Bronchial epithelial cell (primary cell): ENCODE data around the gene PRR11. TPM values are rescaled to one million over a fixed set of nuclear protein-coding genes. Genes with fewer than 3 reads are reported as not detected.

ENCODE experiments used
- DNase-seq: peaks from one replicate; pipeline ENCODE4 v3.0.0-alpha.2; 2010; ENCODE audit warnings: low read depth
- FAIRE-seq: peaks from 2 replicates; lab custom pipeline; 2011; peaks lifted over from hg19 to GRCh38; lab: Jason Lieb, UNC
- H3K27me3 ChIP-seq: 2 replicates; pipeline ENCODE4 v1.5.1; 2011; ENCODE audit warnings: low read length; ENCODE audit not compliant: control insufficient read depth, insufficient read depth
- H3K36me3 ChIP-seq: 2 replicates; pipeline ENCODE4 v1.5.1; 2011; ENCODE audit warnings: low read length; ENCODE audit not compliant: control insufficient read depth, insufficient read depth
- H3K4me3 ChIP-seq: 2 replicates; pipeline ENCODE4 v1.5.1; 2011; ENCODE audit warnings: mild to moderate bottlenecking, low read depth, low read length, control low read depth
- total RNA-seq: library from RNA; depleted of rRNA; stranded (reverse); fragments of >200 nt; gene quantifications from 2 replicates; pipeline ENCODE4 v1.2.1, GENCODE V29; 2014
- TF ChIP-seq, protein P1 (sequence below): IDR thresholded peaks from 2 replicates; pipeline ENCODE4 v1.5.1; 2011; ENCODE audit warnings: mild to moderate bottlenecking, moderate library complexity, low read length, control low read depth, inconsistent platforms; ENCODE audit not compliant: insufficient read depth, severe bottlenecking

Gene PRR11
- total RNA-seq, 1 donor from 2014 or later = 3.4 TPM

DNA sequence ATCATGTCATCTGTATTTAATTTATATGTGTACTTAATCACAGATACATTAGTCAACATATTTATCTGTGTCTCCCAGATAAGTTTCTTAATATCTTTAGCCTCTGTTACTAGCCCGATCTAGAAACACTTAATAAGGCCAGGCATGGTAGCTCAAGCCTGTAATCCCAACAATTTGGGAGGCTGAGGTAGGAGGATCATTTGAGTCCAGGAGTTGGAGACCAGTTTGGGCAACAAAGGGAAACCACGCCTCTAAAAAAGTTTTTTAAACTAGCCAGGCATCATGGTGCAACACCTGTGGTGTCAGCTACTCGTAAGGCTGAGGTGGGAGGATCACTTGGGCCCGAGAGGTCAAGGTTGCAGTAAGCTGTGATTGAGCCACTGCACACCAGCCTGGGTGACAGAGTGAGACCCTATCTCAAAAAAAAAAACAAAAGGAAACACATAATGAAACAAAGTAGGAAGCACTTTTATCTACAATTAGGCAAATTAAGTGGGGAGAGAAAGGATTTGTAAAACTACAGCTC, 9.9 kb upstream of the PRR11 start:
- Histone ChIP-seq H3K36me3 (no peaks in the 10 kb centered on the region), H3K27me3 (no peaks in the 10 kb centered on the region), H3K4me3 (no peak overlapping the region)
- TF ChIP-seq, protein P1, sequence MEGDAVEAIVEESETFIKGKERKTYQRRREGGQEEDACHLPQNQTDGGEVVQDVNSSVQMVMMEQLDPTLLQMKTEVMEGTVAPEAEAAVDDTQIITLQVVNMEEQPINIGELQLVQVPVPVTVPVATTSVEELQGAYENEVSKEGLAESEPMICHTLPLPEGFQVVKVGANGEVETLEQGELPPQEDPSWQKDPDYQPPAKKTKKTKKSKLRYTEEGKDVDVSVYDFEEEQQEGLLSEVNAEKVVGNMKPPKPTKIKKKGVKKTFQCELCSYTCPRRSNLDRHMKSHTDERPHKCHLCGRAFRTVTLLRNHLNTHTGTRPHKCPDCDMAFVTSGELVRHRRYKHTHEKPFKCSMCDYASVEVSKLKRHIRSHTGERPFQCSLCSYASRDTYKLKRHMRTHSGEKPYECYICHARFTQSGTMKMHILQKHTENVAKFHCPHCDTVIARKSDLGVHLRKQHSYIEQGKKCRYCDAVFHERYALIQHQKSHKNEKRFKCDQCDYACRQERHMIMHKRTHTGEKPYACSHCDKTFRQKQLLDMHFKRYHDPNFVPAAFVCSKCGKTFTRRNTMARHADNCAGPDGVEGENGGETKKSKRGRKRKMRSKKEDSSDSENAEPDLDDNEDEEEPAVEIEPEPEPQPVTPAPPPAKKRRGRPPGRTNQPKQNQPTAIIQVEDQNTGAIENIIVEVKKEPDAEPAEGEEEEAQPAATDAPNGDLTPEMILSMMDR = no peak
- FAIRE-seq = no peak
- DNase-seq = no peak

DNA sequence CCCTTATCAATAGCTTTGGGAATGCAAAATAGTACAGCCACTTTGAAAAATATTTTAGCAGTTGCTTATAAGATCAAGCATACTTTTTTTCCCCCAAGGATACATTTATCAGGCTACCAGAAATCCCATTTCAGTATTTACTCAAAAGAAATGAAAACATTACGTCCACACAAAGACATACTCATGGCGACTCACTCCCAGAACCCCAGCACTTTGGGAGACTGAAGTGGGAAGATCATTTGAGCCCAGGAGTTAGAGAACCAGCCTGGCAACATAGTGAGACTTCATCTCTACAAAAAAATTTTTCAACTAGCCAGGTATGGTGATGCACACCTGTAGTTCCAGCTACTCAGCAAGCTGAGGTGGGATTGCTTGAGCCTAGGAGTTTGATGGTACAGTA, 6.5 kb upstream of the PRR11 start:
- Histone ChIP-seq H3K36me3 (no peaks in the 10 kb centered on the region), H3K27me3 (no peaks in the 10 kb centered on the region), H3K4me3 (no peak overlapping the region)
- peak; percentile 72 for DNase-seq
- no peak for FAIRE-seq
- TF ChIP-seq, protein P1 = no peak

DNA sequence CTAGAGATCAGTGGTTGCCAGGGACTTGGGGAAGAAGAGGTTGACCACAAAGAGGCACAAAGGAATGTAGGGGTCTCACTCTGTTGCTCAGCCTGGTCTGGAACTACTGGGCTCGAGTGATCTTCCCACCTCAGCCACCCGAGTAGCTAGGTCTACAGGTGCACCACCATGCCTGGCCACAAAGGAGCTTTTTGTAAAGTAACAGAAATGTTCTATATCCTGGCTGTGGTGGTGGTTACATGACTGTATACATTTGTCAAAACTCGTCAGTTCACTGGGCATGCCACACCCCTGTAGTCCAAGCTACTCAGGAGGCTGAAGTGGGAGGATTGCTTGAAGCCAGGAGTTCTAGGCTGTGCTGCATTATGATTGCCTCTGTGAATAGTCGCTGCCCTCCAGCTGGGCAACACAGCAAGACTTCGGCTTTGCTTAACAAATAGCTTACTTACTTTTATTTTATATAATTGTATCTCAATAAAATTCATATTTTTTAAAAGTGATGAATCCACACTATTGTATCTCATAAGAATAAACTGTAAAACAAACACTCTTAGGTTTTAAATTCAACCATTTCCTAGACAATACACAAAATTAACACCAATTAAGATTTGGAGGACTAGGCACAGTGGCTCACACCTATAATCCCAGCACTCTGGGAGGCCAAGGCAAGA, 5.6 kb upstream of the PRR11 start:
- Histone ChIP-seq H3K27me3 (no peaks in the 10 kb centered on the region), H3K36me3 (no peaks in the 10 kb centered on the region), H3K4me3 (no peak overlapping the region)
- FAIRE-seq (no peak), DNase-seq (peak; percentile 31)
- TF ChIP-seq, protein P1 = no peak

DNA sequence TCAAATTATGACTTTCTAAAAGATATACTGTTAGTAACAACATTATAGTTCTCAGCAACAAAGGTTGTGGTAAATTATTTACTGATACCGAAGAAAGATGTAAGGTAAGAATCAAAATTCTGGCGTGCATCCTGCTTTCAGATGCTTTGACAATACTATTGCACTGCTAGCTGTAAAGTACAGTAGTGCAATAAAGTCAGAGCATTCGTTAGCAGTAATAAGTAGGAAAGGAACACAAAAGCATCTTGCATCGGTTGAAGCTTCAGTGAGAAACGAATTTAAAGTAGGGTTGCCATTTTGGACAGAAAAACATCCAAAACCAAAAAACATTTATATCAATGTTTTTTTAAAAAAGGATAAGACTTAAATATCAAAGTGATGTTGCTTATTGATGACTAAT, 4.5 kb upstream of the PRR11 start:
- Histone ChIP-seq H3K4me3 (no peak overlapping the region), H3K27me3 (no peaks in the 10 kb centered on the region), H3K36me3 (no peaks in the 10 kb centered on the region)
- DNase-seq = no peak
- TF ChIP-seq, protein P1 = no peak
- no peak for FAIRE-seq

DNA sequence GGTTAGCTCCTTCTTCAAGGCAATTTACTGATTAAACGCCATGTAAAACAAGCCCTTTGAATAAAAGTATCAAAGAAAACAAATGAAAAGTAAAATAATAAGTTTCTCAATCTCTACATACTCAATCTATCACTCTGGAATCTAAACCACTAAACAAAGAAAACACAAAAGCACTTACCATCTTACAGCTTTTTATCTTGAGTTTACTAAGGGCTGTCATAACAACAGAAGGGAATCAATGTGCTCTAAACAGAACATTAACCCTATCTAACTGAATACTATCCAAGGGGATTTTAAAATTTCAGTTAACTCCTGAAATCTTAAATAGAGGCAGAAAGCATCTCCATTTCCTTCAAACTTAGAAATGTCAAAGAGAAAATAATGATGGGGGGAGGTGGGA, 4.0 kb upstream of the PRR11 start:
- TF ChIP-seq, protein P1 = no peak
- no peak for DNase-seq
- H3K36me3 ChIP-seq = no peaks in the 10 kb centered on the region
- FAIRE-seq = no peak
- no peaks in the 10 kb centered on the region for H3K27me3 ChIP-seq
- H3K4me3 ChIP-seq = no peak overlapping the region

DNA sequence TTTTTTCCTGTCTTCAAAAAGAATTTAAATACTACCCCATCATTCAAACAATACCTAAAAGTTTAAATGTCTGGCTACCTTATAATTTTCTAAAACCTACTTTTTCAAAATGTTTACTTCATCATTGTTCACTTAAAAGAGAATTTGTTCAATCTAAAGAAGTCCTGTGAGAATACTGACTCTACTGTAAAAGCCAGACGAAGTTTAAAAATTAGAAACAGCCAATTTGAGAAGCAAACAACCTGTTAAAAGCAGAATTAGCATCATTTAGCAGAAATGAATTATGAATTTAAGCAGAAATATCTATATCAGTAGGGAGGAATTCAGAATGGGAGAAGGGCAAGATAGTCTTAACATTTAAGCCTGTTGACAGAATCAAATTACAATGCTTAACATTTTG, 2.6 kb upstream of the PRR11 start:
- no peak overlapping the region for H3K4me3 ChIP-seq
- no peaks in the 10 kb centered on the region for H3K36me3 ChIP-seq
- DNase-seq (no peak), FAIRE-seq (no peak)
- TF ChIP-seq, protein P1 = no peak
- H3K27me3 ChIP-seq = no peaks in the 10 kb centered on the region
